Prostate gland (tissue), 2 donors: ENCODE measurements around the gene MPPED1. TPM values are rescaled to one million over a fixed set of nuclear protein-coding genes. Genes with fewer than 3 reads are reported as not detected.

Experiments
- DNase-seq: peaks from one replicate; pipeline ENCODE4 v3.0.0-alpha.2; 2019; ENCODE audit warnings: low spot score
- H3K27ac ChIP-seq, 2 donors: fragments of 200-600 bp; sonication (generic); 2 replicates each; pipeline ENCODE4 v1.5.1; 2017 to 2019
- H3K27me3 ChIP-seq: fragments of 200-600 bp; sonication (generic); replicated peaks from 2 replicates; pipeline ENCODE4 v1.5.1; 2019; ENCODE audit not compliant: insufficient read depth
- H3K36me3 ChIP-seq, 2 donors: fragments of 200-600 bp; sonication (generic); 1 replicate in 1 of 2; 2 replicates in 1 of 2; pipeline versions ENCODE4 v1.5.1 to v1.8.1; 2017 to 2019
- H3K4me1 ChIP-seq: fragments of 200-600 bp; sonication (generic); replicated peaks from 2 replicates; pipeline ENCODE4 v1.5.1; 2019
- H3K4me3 ChIP-seq, 2 donors: fragments of 200-600 bp; sonication (generic); 2 replicates each; pipeline ENCODE4 v1.5.1; 2017 to 2019
- H3K9me3 ChIP-seq: fragments of 200-600 bp; sonication (generic); 2 replicates; pipeline ENCODE4 v1.5.1; 2017
- POLR2A ChIP-seq: fragments of 450-650 bp; IDR thresholded peaks from one replicate; pipeline ENCODE4 v1.6.1; 2016; ENCODE audit warnings: antibody characterized with exemption, mild to moderate bottlenecking
- POLR2AphosphoS5 ChIP-seq: sonication (generic); formaldehyde crosslinking; IDR thresholded peaks from one replicate; pipeline ENCODE4 v1.6.1; 2017; ENCODE audit warnings: antibody characterized with exemption
- WGBS: methylation state at CpG from one replicate; pipeline ENCODE4 v1.1.5; 2018; 5-methylcytosine and 5-hydroxymethylcytosine counted together
- intact Hi-C: fragments of 100-400 bp; cut with DNase I; formaldehyde crosslinking; loops from one replicate; pipeline ENCODE4 v1.14.2; 2022
- total RNA-seq, 2 donors: library from RNA; depleted of rRNA; stranded (reverse); fragments of >200 nt; gene quantifications; one replicate each; pipeline ENCODE4 v1.1.0, GENCODE V29; 2016
- TF ChIP-seq, protein P1 (sequence below), 4 experiments: fragments of 200-600 bp in 2 of 4; fragments of 450-650 bp in 2 of 4; sonication (generic) in 2 of 4; IDR thresholded peaks; 1 replicate in 3 of 4; 2 replicates in 1 of 4; pipeline ENCODE4 v1.5.1; 2016 to 2019; ENCODE audit warnings: antibody characterized with exemption in 4 of 4, mild to moderate bottlenecking in 2 of 4, moderate library complexity in 2 of 4

The MPPED1 gene
- total RNA-seq, 2 donors from 2014 or later: 0.77 to 6.4 TPM

GRCh38 chr22:43531651-43532050, 119.8 kb downstream of the MPPED1 start:
- Histone ChIP-seq H3K4me3 (no peak overlapping the region), H3K36me3 (no peaks in the 10 kb centered on the region), H3K27me3 (no peaks in the 10 kb centered on the region), H3K4me1 (no peaks in the 10 kb centered on the region), H3K27ac (no peak overlapping the region), H3K9me3 (no peaks in the 10 kb centered on the region)
- WGBS: 72% methylated on average over 4 of the region's 4 CpGs
- DNase-seq: no peak
- TF ChIP-seq, protein P1, sequence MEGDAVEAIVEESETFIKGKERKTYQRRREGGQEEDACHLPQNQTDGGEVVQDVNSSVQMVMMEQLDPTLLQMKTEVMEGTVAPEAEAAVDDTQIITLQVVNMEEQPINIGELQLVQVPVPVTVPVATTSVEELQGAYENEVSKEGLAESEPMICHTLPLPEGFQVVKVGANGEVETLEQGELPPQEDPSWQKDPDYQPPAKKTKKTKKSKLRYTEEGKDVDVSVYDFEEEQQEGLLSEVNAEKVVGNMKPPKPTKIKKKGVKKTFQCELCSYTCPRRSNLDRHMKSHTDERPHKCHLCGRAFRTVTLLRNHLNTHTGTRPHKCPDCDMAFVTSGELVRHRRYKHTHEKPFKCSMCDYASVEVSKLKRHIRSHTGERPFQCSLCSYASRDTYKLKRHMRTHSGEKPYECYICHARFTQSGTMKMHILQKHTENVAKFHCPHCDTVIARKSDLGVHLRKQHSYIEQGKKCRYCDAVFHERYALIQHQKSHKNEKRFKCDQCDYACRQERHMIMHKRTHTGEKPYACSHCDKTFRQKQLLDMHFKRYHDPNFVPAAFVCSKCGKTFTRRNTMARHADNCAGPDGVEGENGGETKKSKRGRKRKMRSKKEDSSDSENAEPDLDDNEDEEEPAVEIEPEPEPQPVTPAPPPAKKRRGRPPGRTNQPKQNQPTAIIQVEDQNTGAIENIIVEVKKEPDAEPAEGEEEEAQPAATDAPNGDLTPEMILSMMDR (IDR thresholded peaks at IDR 0.05): no peak
- TF ChIP-seq POLR2A (no peak), POLR2AphosphoS5 (no peak)
- intact Hi-C loops: no loop called here

DNA sequence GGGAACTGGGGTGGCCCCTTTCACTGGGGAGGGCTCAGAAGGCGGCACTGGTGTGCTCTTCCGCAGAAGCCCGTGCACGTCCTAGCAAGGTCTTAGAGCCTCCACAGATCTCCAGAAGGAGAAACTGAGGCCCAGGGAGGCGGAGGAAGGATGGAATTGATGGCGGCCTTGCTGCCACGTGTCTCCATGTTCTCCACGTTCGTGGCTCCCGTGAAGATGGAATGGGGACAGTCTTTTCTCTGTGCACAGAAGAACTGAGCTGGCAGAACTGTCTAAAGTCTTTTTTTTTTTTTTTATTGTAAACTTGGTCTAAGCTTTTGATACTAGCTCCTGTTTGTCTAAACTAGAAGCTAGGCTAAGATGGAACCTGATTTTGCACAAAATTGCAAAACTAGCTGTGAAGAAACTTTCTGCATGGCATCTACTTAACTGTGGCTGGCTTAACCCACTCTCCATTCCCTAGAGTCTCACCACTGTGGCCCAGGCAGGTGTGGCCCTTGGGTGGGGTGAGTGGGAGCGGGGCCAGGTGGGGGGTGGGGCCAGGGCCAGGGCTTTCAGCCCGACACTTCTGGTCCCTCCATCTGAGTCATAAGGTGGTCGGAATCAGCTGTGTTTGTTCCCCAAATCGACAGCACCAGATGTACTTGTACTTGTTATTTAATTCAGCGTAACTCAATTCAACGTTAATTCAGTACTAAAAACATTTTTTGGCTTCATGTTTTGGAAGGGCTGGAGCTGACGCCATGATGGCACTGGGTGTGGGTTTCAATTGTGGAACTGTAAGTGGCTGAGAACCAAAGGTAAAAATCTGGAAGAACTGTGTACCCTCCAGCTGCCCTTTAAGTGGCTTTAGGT, 120.7 kb downstream of the MPPED1 start:
- Histone ChIP-seq H3K4me1 (no peaks in the 10 kb centered on the region), H3K9me3 (no peaks in the 10 kb centered on the region), H3K27ac (no peak overlapping the region), H3K27me3 (no peaks in the 10 kb centered on the region), H3K36me3 (no peaks in the 10 kb centered on the region), H3K4me3 (no peak overlapping the region)
- no peak for TF ChIP-seq POLR2AphosphoS5
- TF ChIP-seq POLR2A: no peak
- TF ChIP-seq, protein P1 (IDR thresholded peaks at IDR 0.05): no peak
- no peak for DNase-seq
- WGBS: 84% methylated on average over 17 of the region's 17 CpGs
- intact Hi-C loops: no loop called here

- DNase-seq: no peak
- TF ChIP-seq POLR2A (no peak), POLR2AphosphoS5 (no peak)
- TF ChIP-seq, protein P1 (IDR thresholded peaks at IDR 0.05): no peak
- no peak overlapping the region for H3K27ac ChIP-seq
- WGBS: 89% methylated on average over 3 of the region's 3 CpGs
- H3K4me3 ChIP-seq: no peak overlapping the region
- H3K4me1 ChIP-seq: no peaks in the 10 kb centered on the region
- intact Hi-C loops: no loop called here
- H3K9me3 ChIP-seq: no peaks in the 10 kb centered on the region
- H3K36me3 ChIP-seq: no peaks in the 10 kb centered on the region
- H3K27me3 ChIP-seq: no peaks in the 10 kb centered on the region
These were observed 121.3 kb downstream of the MPPED1 start for GRCh38 chr22:43533156-43533530.

GRCh38 chr22:43533656-43534428, 122.0 kb downstream of the MPPED1 start:
- Histone ChIP-seq H3K27ac (no peak overlapping the region), H3K9me3 (no peaks in the 10 kb centered on the region), H3K36me3 (no peaks in the 10 kb centered on the region), H3K4me1 (no peaks in the 10 kb centered on the region), H3K4me3 (no peak overlapping the region), H3K27me3 (no peaks in the 10 kb centered on the region)
- WGBS: 96% methylated on average over 10 of the region's 10 CpGs
- intact Hi-C loops: no loop called here
- TF ChIP-seq, protein P1 (IDR thresholded peaks at IDR 0.05): no peak
- TF ChIP-seq POLR2A: no peak
- no peak for TF ChIP-seq POLR2AphosphoS5
- DNase-seq: no peak
